Spleen (tissue), 11 donors: ENCODE results near the gene DUSP8. TPM values are rescaled to one million over a fixed set of nuclear protein-coding genes. Genes with fewer than 3 reads are reported as not detected.

Source experiments
- DNase-seq: peaks from one replicate; pipeline ENCODE4 v3.0.0-alpha.2; 2020
- H3K27ac ChIP-seq, 8 donors: fragments of 200-600 bp; sonication (generic) in 7 of 8; 1 replicate in 4 of 8; 2 replicates in 4 of 8; pipeline versions ENCODE4 v1.5.0 to v1.8.0; 2016 to 2021; ENCODE audit warnings: inconsistent platforms in 4 of 8, mild to moderate bottlenecking in 4 of 8, moderate library complexity in 1 of 8
- H3K27me3 ChIP-seq, 7 donors: fragments of 200-600 bp; sonication (generic) in 6 of 7; replicated peaks in 1 of 7; 1 replicate in 4 of 7; 2 replicates in 3 of 7; pipeline versions ENCODE4 v1.5.0 to v1.8.0; 2016 to 2021; ENCODE audit warnings: inconsistent platforms in 3 of 7, mild to moderate bottlenecking in 1 of 7
- H3K36me3 ChIP-seq, 6 donors: fragments of 200-600 bp; sonication (generic) in 5 of 6; 1 replicate in 4 of 6; 2 replicates in 2 of 6; pipeline versions ENCODE4 v1.5.0 to v1.8.0; 2016 to 2021; ENCODE audit warnings: inconsistent platforms in 2 of 6
- H3K4me1 ChIP-seq, 6 donors: fragments of 200-600 bp; sonication (generic) in 5 of 6; 1 replicate in 3 of 6; 2 replicates in 3 of 6; pipeline versions ENCODE4 v1.5.0 to v1.8.0; 2016 to 2021; ENCODE audit warnings: inconsistent platforms in 3 of 6
- H3K4me3 ChIP-seq, 8 donors: fragments of 200-600 bp; sonication (generic) in 7 of 8; 1 replicate in 4 of 8; 2 replicates in 4 of 8; pipeline versions ENCODE4 v1.5.0 to v1.8.0; 2016 to 2021; ENCODE audit warnings: inconsistent platforms in 4 of 8, mild to moderate bottlenecking in 4 of 8, moderate library complexity in 2 of 8
- H3K9me3 ChIP-seq, 8 donors: fragments of 200-600 bp; sonication (generic) in 7 of 8; 1 replicate in 4 of 8; 2 replicates in 4 of 8; pipeline versions ENCODE4 v1.5.0 to v1.8.0; 2016 to 2021; ENCODE audit warnings: inconsistent platforms in 4 of 8
- POLR2A ChIP-seq, 3 donors: fragments of 450-650 bp; IDR thresholded peaks; one replicate each; pipeline ENCODE4 v1.5.1; 2017; ENCODE audit warnings: antibody characterized with exemption in 3 of 3, mild to moderate bottlenecking in 1 of 3
- POLR2AphosphoS5 ChIP-seq, 3 donors: sonication (generic); formaldehyde crosslinking; IDR thresholded peaks; one replicate each; pipeline ENCODE4 v1.5.1; 2017; ENCODE audit warnings: antibody characterized with exemption in 3 of 3
- whole genome bisulfite sequencing, 5 donors: extraction: QIAGEN DNeasy Blood & Tissue Kit in 3 of 5; methylation state at CpG; one replicate each; pipeline versions ENCODE4 v1.1.5 to v1.1.7; 2013 to 2018; 5-methylcytosine and 5-hydroxymethylcytosine counted together
- intact Hi-C: fragments of 100-400 bp; cut with DNase I; formaldehyde crosslinking; loops from one replicate; pipeline ENCODE4 v1.15.0; 2023; ENCODE audit warnings: low total_unique reads
- polyA plus RNA-seq, 3 donors: library from polyadenylated mRNA; stranded (reverse); fragments of 200-250 nt; gene quantifications; one replicate each; pipeline ENCODE4 v1.2.1, GENCODE V29; 2013
- total RNA-seq, 7 donors: library from RNA; depleted of rRNA in 3 of 7; stranded (reverse); fragments of >200 nt in 3 of 7; fragmentation: NEBNext Ultra II Directional in 4 of 7; extraction: Animal tissue kit (Norgen Biotek cat#: 25700) in 4 of 7; gene quantifications; one replicate each; pipeline versions ENCODE4 v1.1.0 to v1.2.1, GENCODE V29; 2016 to 2021
- TF ChIP-seq, protein P1 (sequence below), 11 experiments: fragments of 200-600 bp in 7 of 11; fragments of 450-650 bp in 4 of 11; sonication (generic) in 4 of 11; IDR thresholded peaks in 8 of 11; conservative IDR thresholded peaks in 3 of 11; 1 replicate in 7 of 11; 2 replicates in 4 of 11; pipeline versions ENCODE4 v1.4.0 to v1.8.0; 2016 to 2021; ENCODE audit warnings: antibody characterized with exemption in 11 of 11, inconsistent platforms in 4 of 11, mild to moderate bottlenecking in 1 of 11
- donor health status: healthy with polysubstance abuse.
- donor health status: DM: no; HTN: no; CAD: no; lungs with moderate emphysema.
- donor health status: DM: no; HTN: no; CAD: no.
- donor health status: Bipolar disorder and iron deficiency.
- donor health status: healthy.
- donor health status: DM: no; HTN: no; CAD: no.
- donor health status: DM: yes; HTN: yes; CAD: no.

DUSP8 gene
- total and polyA plus RNA-seq, 10 donors, result 0.38 to 18.4 (median 2.6) TPM

DNA sequence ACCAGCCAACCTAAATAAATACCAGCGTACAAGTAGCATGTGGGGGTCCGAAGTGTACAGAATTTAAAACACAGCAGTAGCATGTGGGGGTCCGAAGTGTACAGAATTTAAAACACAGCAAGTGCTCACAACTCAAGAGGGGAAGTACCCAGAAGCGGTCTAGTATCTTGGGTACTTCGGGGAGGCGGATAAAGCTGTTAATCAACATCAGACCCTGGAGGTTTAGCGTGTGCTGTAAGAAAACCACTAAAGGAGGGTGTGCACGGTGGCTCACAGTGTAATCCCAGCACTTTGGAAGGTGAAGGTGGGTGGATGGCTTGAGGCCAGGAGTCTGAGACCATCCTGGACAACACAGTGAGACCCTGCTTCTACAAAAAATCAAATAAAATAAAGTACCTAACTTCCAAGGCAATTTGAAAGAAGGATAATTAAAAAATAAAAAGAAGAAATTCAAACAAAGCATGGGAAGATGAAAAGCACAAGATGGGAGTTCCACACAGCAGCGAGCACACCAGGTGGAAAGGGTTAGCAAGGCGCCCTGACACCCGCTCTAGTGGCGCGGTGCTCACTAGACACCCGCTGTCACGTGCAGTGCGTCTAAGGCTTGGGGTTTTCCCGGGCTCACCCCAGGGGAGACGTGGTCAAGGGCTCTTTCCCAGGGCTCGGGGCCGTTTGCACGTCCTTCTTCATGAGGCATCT lies 50.5 kb downstream of the DUSP8 start:
- intact Hi-C loops, result loop anchor here (10.0 kb wide), 1 partner anchor 217 kb away; the partner anchor contains the start of gene TOLLIP
- peak; percentile 87 for DNase-seq
- Histone ChIP-seq H3K9me3 (no peaks in the 10 kb centered on the region), H3K27ac (peak overlapping the region in 1 of 8 donors; percentile 13), H3K4me3 (no peak overlapping the region), H3K27me3 (no peaks in the 10 kb centered on the region), H3K36me3 (peaks cover 0 to 5% (median 0%) of the 10 kb centered on the region in 6 donors), H3K4me1 (peaks cover 16 to 98% (median 62%) of the 10 kb centered on the region in 6 donors)
- 63 to 73% (median 65%) methylated on average over 21 of the region's 21 CpGs for WGBS, 5 donors
- TF ChIP-seq POLR2AphosphoS5 (IDR thresholded peaks at IDR 0.05) (peak; percentile 15 to 65 (median 45)), POLR2A (IDR thresholded peaks at IDR 0.05) (no peak)
- TF ChIP-seq, protein P1, sequence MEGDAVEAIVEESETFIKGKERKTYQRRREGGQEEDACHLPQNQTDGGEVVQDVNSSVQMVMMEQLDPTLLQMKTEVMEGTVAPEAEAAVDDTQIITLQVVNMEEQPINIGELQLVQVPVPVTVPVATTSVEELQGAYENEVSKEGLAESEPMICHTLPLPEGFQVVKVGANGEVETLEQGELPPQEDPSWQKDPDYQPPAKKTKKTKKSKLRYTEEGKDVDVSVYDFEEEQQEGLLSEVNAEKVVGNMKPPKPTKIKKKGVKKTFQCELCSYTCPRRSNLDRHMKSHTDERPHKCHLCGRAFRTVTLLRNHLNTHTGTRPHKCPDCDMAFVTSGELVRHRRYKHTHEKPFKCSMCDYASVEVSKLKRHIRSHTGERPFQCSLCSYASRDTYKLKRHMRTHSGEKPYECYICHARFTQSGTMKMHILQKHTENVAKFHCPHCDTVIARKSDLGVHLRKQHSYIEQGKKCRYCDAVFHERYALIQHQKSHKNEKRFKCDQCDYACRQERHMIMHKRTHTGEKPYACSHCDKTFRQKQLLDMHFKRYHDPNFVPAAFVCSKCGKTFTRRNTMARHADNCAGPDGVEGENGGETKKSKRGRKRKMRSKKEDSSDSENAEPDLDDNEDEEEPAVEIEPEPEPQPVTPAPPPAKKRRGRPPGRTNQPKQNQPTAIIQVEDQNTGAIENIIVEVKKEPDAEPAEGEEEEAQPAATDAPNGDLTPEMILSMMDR (IDR thresholded peaks at IDR 0.05 in 8 of 11, conservative IDR thresholded peaks at IDR 0.05 in 3 of 11), result peak in 1 of 11 experiments; percentile 15

DNA sequence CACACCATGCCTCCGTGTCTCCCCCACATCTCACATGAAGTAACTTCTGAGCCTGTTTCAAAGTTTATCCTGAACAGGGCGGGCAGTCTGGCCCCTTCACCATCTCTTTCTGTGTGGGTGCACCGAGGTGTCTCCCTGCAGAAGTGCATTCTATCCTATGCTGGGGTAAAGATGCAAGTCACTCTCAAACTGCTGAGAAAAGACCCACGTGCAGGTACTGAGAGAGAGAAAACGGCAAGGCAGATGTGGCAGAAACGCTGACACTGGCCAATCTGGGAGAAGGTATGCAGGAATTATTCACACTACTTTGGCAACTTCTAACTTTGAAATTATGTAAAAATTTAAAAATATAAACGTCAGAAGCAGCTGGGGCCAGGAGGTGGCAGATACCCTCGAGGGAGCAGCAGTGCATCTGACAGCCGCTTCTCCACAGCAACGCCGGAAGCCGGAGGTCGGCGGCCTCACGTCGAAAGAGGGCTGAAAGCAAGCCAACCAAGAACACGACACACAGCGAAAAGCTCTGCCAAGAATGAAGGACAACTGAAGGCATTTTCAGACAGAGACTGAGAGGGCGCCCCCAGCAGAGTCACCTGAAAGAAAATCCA lies 51.3 kb downstream of the DUSP8 start:
- intact Hi-C loops, result loop anchor here (10.0 kb wide), 1 partner anchor 216 kb away; the partner anchor contains the start of gene TOLLIP
- TF ChIP-seq, protein P1 (IDR thresholded peaks at IDR 0.05 in 8 of 11, conservative IDR thresholded peaks at IDR 0.05 in 3 of 11), result peak in 1 of 11 experiments; percentile 3
- TF ChIP-seq POLR2A (IDR thresholded peaks at IDR 0.05) (no peak), POLR2AphosphoS5 (IDR thresholded peaks at IDR 0.05) (peak; percentile 35 to 48 (median 37))
- 57 to 71% (median 66%) methylated on average over 19 of the region's 19 CpGs for WGBS, 5 donors
- Histone ChIP-seq H3K36me3 (peaks cover 0 to 5% (median 0%) of the 10 kb centered on the region in 6 donors), H3K27ac (peak overlapping the region in 1 of 8 donors; percentile 13), H3K4me3 (no peak overlapping the region), H3K27me3 (no peaks in the 10 kb centered on the region), H3K9me3 (no peaks in the 10 kb centered on the region), H3K4me1 (peaks cover 19 to 98% (median 68%) of the 10 kb centered on the region in 6 donors)
- DNase-seq, result no peak

DNA sequence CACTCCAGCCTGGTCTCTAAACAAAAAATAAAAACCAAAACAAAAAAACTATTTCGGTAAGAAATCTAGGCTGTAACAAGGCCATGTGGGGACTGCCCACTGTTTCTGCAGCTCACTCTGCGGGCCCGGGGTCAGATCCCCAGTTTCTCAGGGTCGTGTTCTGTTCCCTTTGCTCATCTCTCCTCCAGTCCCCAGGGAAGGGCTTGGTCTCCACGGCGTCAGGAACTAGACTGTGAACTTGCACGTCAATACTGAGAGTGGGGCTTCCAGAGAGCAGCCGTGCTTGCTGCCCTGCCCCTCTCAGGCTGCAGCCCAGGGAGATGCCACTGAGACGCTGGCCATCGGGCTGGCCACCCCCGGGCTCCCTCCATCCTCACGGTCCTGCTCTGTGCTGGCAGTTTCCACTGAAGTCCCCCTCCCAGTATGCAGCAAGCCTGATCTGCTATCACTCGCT lies 51.8 kb downstream of the DUSP8 start:
- TF ChIP-seq POLR2AphosphoS5 (IDR thresholded peaks at IDR 0.05), result no peak
- no peak for TF ChIP-seq POLR2A (IDR thresholded peaks at IDR 0.05)
- TF ChIP-seq, protein P1 (IDR thresholded peaks at IDR 0.05 in 8 of 11, conservative IDR thresholded peaks at IDR 0.05 in 3 of 11), result no peak
- peaks cover 24 to 98% (median 74%) of the 10 kb centered on the region in 6 donors for H3K4me1 ChIP-seq
- H3K27ac ChIP-seq, result no peak overlapping the region
- DNase-seq, result no peak
- peaks cover 0 to 5% (median 0%) of the 10 kb centered on the region in 6 donors for H3K36me3 ChIP-seq
- 77 to 84% (median 81%) methylated on average over 13 of the region's 13 CpGs for WGBS, 5 donors
- no peak overlapping the region for H3K4me3 ChIP-seq
- no peaks in the 10 kb centered on the region for H3K27me3 ChIP-seq
- H3K9me3 ChIP-seq, result no peaks in the 10 kb centered on the region
- intact Hi-C loops, result loop anchor here (10.0 kb wide), 1 partner anchor 215 kb away; the partner anchor contains the start of gene TOLLIP
